Activated T-helper 1 cell treated with anti-CD3 and anti-CD28 coated beads, Interleukin-12 subunit alpha, Interleukin-12 subunit beta, Interleukin-2, Interleukin-4 antibody, amounts not matched to agents 30 ng/mL and 10 ng/mL and 1 ng/mL, durations not matched to agents 14 hours and 24 hours and 36 hours (primary cell): ENCODE results near the gene CDC37L1. TPM values are rescaled to one million over a fixed set of nuclear protein-coding genes. Genes with fewer than 3 reads are reported as not detected.

ENCODE experiments used
- DNase-seq: peaks from one replicate; pipeline ENCODE4 v3.0.0; 2021; ENCODE audit warnings: low spot score
- H3K27ac Mint-ChIP-seq: one replicate; pipeline ENCODE4 v1.8.0; 2021; ENCODE audit warnings: mild to moderate bottlenecking, mixed read lengths
- H3K27me3 Mint-ChIP-seq: one replicate; pipeline ENCODE4 v1.8.0; 2022; ENCODE audit warnings: mild to moderate bottlenecking, moderate library complexity, mixed read lengths; ENCODE audit not compliant: insufficient read depth
- H3K36me3 Mint-ChIP-seq: one replicate; pipeline ENCODE4 v1.8.0; 2021; ENCODE audit warnings: low read depth, mixed read lengths
- H3K4me1 Mint-ChIP-seq: one replicate; pipeline ENCODE4 v1.8.0; 2021; ENCODE audit warnings: low read depth, mixed read lengths
- H3K4me3 Mint-ChIP-seq: one replicate; pipeline ENCODE4 v1.8.0; 2021; ENCODE audit warnings: mild to moderate bottlenecking, moderate library complexity, mixed read lengths
- H3K9me3 Mint-ChIP-seq: one replicate; pipeline ENCODE4 v1.8.0; 2021; ENCODE audit warnings: mixed read lengths
- intact Hi-C: fragments of 100-400 bp; cut with micrococcal nuclease; formaldehyde crosslinking; loops from one replicate; pipeline ENCODE4 v1.15.1; 2024
- total RNA-seq: library from RNA; stranded (reverse); gene quantifications from 2 replicates; pipeline ENCODE4 v1.2.3, GENCODE V29; 2022

Gene CDC37L1
- total RNA-seq, 1 donor from 2014 or later, result 11.3 TPM

DNA sequence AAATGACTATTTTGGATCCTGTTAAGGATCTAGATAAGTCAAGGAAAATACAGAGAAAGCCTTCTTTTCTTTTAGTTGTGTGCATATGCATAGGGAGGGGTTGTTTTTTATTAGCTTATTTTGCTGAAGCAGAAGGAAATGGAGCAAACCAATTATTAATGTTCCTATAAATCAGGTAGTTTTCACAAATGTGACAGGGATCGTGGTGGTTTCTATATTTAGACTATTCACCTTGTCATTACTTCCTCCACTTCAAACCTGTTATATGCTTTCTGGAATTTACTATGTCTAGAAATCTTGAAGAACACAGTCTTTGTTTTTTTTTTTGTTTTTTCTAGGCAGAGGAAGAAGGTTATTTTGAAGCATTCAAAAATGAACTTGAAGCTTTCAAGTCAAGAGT is 22.2 kb downstream of the CDC37L1 start:
- no peak overlapping the region for H3K4me3 Mint-ChIP-seq
- H3K36me3 Mint-ChIP-seq, result peaks cover 34% of the 10 kb centered on the region
- DNase-seq, result no peak
- H3K27me3 Mint-ChIP-seq, result no peaks in the 10 kb centered on the region
- peaks cover 5% of the 10 kb centered on the region for H3K4me1 Mint-ChIP-seq
- no peaks in the 10 kb centered on the region for H3K9me3 Mint-ChIP-seq
- intact Hi-C loops, result no loop called here
- H3K27ac Mint-ChIP-seq, result no peak overlapping the region

DNA sequence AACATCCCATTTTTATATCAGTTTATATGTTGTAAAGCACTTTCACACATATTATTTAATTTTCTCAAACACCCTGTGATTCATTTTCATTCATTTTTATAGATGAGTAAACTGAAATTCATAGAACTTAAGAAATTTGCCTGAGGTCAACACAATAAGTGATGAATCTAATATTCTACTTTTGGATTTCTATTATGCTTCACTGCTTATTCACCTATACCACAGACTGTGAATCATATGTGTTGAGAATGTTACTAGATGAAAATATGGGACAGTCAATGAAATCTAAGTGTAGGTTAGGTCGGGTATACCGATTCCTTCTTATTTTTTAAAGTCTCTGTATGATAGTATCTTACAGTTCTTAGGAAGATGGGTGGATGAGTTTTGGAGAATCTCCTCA is 24.8 kb downstream of the CDC37L1 start:
- intact Hi-C loops, result no loop called here
- no peak for DNase-seq
- Mint-ChIP-seq H3K27me3 (no peaks in the 10 kb centered on the region), H3K9me3 (no peaks in the 10 kb centered on the region), H3K36me3 (peaks cover 41% of the 10 kb centered on the region), H3K4me1 (peaks cover 5% of the 10 kb centered on the region), H3K4me3 (no peak overlapping the region), H3K27ac (no peak overlapping the region)

DNA sequence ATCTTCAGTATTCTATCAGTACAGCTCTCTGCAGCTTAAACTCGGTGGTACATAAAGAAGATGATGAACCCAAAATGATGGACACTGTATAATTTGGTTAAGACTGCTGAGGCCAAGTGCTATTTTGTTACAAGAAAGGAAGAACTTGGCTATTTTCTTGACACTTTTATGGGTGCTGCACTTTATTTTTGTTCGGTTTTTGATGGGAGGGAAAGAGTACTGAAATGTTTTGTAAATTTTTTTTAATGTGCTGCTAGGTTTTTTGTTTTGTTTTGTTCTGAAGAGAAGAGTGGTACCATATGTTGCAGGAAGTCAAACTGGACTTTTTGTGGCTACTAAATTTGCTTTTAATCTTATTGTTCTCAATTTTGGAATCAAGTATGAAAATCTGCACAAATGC is 26.7 kb downstream of the CDC37L1 start:
- Mint-ChIP-seq H3K4me3 (no peak overlapping the region), H3K36me3 (peaks cover 50% of the 10 kb centered on the region), H3K9me3 (no peaks in the 10 kb centered on the region), H3K27ac (no peak overlapping the region), H3K27me3 (no peaks in the 10 kb centered on the region), H3K4me1 (peaks cover 5% of the 10 kb centered on the region)
- DNase-seq, result no peak
- intact Hi-C loops, result no loop called here

DNA sequence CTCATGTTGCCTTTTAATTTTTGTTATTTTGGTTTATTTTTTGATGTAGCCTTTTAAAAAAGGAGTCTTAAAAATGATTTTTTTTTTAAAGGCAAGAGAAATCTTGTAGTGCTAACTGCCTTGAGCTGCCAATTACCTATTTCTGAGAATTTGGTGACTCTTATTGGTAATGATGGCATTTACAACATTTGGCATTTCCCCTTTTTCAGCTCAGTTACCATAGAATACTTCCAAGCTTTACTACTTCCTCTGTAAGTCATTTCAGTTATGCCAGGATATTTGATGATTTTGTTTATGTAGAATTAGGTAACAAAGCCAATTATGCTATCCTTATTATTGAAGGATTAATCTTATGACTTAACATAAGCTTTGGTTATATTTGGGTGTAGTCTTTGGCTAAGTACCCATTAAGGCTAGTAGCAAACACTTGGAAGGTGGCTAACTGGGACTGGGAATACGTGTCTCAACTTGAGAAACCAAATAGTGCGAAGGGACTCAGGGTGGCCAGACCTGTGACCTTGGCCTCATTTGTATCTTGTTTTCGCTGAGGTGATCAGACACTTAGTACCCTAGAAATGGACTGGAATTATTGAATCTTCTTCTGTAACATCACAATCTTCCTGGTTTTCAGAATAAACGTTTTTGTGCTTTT is 27.7 kb downstream of the CDC37L1 start:
- intact Hi-C loops, result no loop called here
- no peak overlapping the region for H3K4me3 Mint-ChIP-seq
- no peaks in the 10 kb centered on the region for H3K4me1 Mint-ChIP-seq
- no peaks in the 10 kb centered on the region for H3K27me3 Mint-ChIP-seq
- peaks cover 46% of the 10 kb centered on the region for H3K36me3 Mint-ChIP-seq
- H3K27ac Mint-ChIP-seq, result no peak overlapping the region
- no peak for DNase-seq
- H3K9me3 Mint-ChIP-seq, result no peaks in the 10 kb centered on the region

DNA sequence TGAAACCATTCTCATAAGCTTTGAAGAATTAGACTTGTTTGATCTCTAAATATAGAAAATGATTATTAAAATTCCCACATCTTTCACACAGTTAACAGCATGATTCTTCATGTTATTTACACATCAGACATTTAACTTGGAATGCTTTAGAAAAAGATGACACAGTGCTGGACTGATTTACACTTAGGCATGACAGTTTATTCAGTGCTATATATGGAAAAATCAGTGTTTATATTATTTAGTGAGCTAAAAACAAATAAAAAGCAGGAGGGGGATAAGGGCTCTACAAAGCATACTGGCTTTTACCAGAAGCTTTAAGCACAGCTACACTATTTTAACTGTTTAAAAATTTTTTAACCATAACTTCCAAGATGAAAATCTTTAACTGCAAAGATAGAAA is 30.0 kb downstream of the CDC37L1 start:
- intact Hi-C loops, result no loop called here
- H3K27me3 Mint-ChIP-seq, result no peaks in the 10 kb centered on the region
- no peak overlapping the region for H3K27ac Mint-ChIP-seq
- DNase-seq, result no peak
- H3K36me3 Mint-ChIP-seq, result peaks cover 46% of the 10 kb centered on the region
- H3K4me3 Mint-ChIP-seq, result no peak overlapping the region
- H3K4me1 Mint-ChIP-seq, result peaks cover 9% of the 10 kb centered on the region
- H3K9me3 Mint-ChIP-seq, result peaks cover 6% of the 10 kb centered on the region

DNA sequence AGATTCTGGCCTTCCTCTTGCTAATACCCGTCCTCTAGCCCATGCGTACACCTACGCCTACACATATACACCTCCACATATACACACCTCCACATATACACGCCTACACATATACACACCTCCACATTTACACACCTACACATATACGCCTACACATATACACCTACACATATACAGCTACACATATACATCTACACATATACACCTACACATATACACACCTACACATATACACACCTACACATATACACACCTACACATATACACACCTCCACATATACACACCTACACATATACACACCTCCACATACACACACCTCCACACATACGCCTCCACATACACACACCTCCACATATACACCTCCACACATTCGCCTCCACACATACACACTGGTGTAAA is 34.5 kb downstream of the CDC37L1 start:
- peaks cover 52% of the 10 kb centered on the region for H3K36me3 Mint-ChIP-seq
- H3K9me3 Mint-ChIP-seq, result peaks cover 6% of the 10 kb centered on the region
- peaks cover 9% of the 10 kb centered on the region for H3K4me1 Mint-ChIP-seq
- DNase-seq, result no peak
- no peak overlapping the region for H3K4me3 Mint-ChIP-seq
- intact Hi-C loops, result loop anchor here (1.0 to 2.0 kb wide), 2 partner anchors 26 to 35 kb away; partner anchors contain the start of gene CDC37L1
- H3K27ac Mint-ChIP-seq, result peak overlapping the region; percentile 93
- H3K27me3 Mint-ChIP-seq, result no peaks in the 10 kb centered on the region

DNA sequence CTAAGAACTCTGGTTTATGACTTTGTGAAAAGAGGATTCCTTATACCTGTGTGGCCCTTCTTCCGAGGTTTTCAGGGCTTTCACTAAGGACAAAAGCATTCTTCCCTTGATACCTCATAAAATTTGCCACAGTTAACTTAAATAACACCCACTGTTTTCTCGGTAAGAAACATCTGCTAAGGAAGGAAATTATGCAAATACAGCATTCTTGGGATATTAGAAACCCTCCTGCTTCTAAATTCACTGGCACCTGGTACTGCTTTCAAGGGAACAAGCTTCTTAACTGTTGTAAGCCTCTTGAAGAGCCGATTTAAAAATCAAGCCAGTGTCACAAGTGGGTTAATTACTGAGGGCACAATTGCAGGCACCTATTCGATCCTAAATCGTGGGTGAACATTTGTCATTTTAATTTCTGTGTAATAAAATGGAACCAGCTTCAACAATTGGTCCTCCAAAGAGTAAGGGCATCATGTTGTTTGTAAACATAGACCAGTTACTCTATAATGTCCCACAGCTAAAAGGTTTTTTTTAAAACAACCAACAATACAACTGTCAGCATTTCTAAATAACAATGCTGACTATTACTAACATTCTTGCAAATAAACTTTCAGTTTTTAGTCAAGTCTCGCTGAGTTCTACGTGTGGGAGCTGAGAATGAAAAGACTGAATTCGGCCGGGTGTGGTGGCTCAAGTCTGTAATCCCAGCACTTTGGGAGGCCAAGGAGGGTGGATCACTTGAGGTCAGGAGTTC is 35.1 kb downstream of the CDC37L1 start:
- no peak for DNase-seq
- intact Hi-C loops, result loop anchor here (1.0 kb wide), 1 partner anchor 26 kb away; no protein-coding TSS in a partner anchor
- peaks cover 6% of the 10 kb centered on the region for H3K9me3 Mint-ChIP-seq
- H3K27ac Mint-ChIP-seq, result peak overlapping the region; percentile 93
- H3K4me1 Mint-ChIP-seq, result peaks cover 9% of the 10 kb centered on the region
- no peak overlapping the region for H3K4me3 Mint-ChIP-seq
- no peaks in the 10 kb centered on the region for H3K27me3 Mint-ChIP-seq
- H3K36me3 Mint-ChIP-seq, result peaks cover 51% of the 10 kb centered on the region

DNA sequence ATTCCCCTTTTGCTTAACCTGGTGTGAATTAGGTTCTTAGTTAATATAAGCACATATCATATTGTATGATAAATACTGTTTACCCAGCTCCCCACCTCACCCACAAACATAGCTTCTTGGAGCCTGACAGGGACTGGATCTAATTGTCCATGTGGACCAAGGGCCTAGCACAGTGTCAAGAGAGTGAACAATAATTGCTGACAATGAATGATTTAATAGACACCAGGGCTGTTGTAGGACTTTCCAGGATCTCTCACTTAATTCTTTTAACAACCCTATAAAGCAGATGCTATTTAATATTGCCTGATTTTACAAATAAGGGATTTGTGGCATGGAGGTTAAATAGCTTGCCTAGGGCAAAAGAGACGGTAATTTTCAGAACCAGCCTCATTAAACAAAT is 36.8 kb downstream of the CDC37L1 start:
- no peak overlapping the region for H3K4me3 Mint-ChIP-seq
- intact Hi-C loops, result no loop called here
- peaks cover 9% of the 10 kb centered on the region for H3K4me1 Mint-ChIP-seq
- no peak for DNase-seq
- no peak overlapping the region for H3K27ac Mint-ChIP-seq
- peaks cover 46% of the 10 kb centered on the region for H3K36me3 Mint-ChIP-seq
- no peaks in the 10 kb centered on the region for H3K27me3 Mint-ChIP-seq
- peaks cover 6% of the 10 kb centered on the region for H3K9me3 Mint-ChIP-seq

DNA sequence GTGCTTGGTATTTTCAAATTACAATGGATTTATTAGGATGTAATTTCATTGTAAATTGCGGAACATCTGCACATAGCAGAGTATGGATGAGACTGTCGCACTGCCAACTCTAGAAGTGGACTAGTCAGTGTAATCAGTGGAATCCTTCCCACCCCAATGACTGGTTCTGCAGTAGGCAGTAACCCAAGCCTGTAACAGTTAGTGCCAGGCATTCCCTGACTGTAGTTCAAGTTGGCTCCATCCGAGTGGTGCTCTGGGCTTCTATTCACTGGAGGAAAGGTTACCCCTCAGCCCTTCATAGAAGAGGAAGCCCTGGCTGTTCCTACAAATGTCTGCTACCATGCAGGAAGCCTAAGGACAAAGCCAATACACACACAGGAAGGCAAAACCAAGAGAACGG is 38.4 kb downstream of the CDC37L1 start:
- DNase-seq, result no peak
- intact Hi-C loops, result no loop called here

DNA sequence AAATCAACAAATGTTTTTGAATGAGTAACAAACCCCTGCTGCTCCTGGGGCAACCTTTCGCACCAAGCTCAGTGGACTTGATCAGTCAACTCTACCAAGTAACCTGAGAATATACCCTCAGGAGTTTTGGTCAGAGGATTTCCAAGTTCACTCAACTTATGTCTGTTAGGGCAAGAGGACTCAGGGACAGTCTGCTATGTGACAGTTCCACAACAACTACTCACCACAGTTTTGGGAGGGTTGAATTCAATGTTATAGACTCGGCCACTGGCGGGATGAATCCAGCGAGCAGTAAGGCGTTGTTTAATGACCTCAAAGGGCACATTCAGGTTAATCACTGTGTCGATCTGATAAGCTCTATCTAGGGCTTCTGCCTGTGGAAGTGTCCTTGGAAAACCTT is 39.5 kb downstream of the CDC37L1 start:
- Mint-ChIP-seq H3K9me3 (peaks cover 3% of the 10 kb centered on the region), H3K4me3 (no peak overlapping the region)
- intact Hi-C loops, result no loop called here

More for the DNA sequence above, 38.4 kb downstream of the CDC37L1 start:
- Mint-ChIP-seq H3K27ac (no peak overlapping the region), H3K27me3 (no peaks in the 10 kb centered on the region), H3K4me1 (peaks cover 9% of the 10 kb centered on the region), H3K36me3 (peaks cover 45% of the 10 kb centered on the region), H3K4me3 (no peak overlapping the region), H3K9me3 (peaks cover 6% of the 10 kb centered on the region)

DNA sequence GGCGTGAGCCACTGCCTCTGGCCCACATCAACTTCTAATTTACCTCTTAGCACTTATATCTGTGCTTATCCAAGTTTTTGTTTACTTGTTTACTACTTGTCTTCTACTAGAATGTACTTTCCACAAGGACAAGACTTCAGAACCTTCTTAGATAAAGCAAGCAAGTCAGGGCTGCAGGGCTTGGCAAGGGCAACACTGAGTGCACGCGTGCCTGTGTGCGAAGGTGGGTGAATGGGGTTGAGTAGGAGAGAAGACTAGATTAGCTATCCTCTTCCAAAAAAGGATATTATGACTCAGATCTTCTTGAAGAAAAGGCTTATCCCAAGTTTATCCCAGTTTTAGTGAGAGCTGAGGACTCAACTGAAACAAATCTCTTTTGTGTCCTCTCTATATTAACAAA is 42.4 kb downstream of the CDC37L1 start:
- Mint-ChIP-seq H3K27ac (no peak overlapping the region), H3K36me3 (peaks cover 41% of the 10 kb centered on the region), H3K4me1 (peaks cover 6% of the 10 kb centered on the region), H3K27me3 (no peaks in the 10 kb centered on the region), H3K9me3 (no peaks in the 10 kb centered on the region), H3K4me3 (no peak overlapping the region)
- intact Hi-C loops, result no loop called here
- no peak for DNase-seq

More for the DNA sequence above, 39.5 kb downstream of the CDC37L1 start:
- H3K27me3 Mint-ChIP-seq, result no peaks in the 10 kb centered on the region
- H3K4me1 Mint-ChIP-seq, result peaks cover 4% of the 10 kb centered on the region
- H3K36me3 Mint-ChIP-seq, result peaks cover 41% of the 10 kb centered on the region
- no peak overlapping the region for H3K27ac Mint-ChIP-seq
- DNase-seq, result no peak

DNA sequence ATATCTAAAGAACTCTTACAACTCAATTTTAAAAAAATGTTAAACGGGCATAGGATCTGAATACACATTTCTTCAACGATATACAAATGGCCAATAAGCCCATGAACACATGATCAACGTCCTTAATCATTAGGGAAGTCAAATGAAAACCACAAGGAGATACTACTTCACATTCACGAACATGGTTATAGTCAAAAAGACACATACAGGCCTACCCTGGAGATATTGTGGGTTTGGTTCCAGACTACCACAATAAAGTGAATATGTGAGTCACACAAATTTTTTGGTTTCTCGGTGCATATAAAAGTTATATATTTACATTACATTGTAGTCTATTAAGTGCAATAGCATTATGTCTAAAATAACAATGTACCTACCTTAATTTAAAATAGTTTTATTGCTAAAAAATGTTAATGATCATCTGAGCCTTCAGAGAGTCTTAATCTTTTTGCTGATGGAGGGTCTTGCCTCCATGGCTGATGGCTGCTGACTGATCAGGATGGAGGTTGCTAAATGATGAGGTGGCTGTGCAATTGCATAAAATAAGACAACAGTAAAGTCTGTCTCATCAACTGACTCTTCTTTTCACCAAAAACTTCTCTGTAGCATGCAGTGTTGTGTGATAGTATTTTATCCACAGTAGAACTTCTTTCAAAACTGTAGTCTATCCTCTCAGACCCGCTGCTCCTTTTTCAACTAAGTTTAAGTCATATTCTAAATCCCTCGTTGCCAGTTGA is 46.5 kb downstream of the CDC37L1 start:
- Mint-ChIP-seq H3K4me1 (peaks cover 17% of the 10 kb centered on the region), H3K36me3 (peaks cover 32% of the 10 kb centered on the region), H3K9me3 (no peaks in the 10 kb centered on the region), H3K27me3 (no peaks in the 10 kb centered on the region), H3K4me3 (no peak overlapping the region), H3K27ac (no peak overlapping the region)
- DNase-seq, result no peak
- intact Hi-C loops, result no loop called here

DNA sequence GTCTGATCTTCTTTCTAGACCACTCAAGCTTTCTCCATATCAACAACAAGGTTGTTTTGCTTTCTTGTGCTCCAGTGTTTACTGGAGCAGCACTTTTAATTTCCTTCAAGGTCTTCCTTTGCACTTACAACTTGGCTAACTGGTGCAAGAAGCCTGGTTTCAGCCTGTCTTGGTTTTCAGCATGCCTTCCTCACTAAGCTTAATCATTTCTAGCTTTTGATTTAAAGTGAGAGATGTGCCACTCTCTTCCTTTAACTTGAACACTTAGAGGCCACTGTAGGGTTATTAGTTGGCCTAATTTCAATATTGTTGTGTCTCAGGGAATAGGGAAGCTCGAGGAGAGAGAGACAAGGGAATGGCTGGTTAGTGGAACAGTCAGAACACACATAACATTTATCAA is 48.2 kb downstream of the CDC37L1 start:
- Mint-ChIP-seq H3K4me3 (no peak overlapping the region), H3K4me1 (peaks cover 17% of the 10 kb centered on the region), H3K36me3 (peaks cover 29% of the 10 kb centered on the region), H3K27ac (no peak overlapping the region), H3K27me3 (no peaks in the 10 kb centered on the region), H3K9me3 (no peaks in the 10 kb centered on the region)
- intact Hi-C loops, result no loop called here
- no peak for DNase-seq
